Kidney (tissue), 14 donors: ENCODE data around the gene SMCHD1. TPM values are rescaled to one million over a fixed set of nuclear protein-coding genes. Genes with fewer than 3 reads are reported as not detected.
"Not testable (repeated sequence)": the region's sequence is repeated elsewhere in the genome, so short reads cannot be mapped to it uniquely, and the experiment has no call there.

Source experiments
- DNase-seq, 5 donors: peaks; one replicate each; pipeline ENCODE4 v3.0.0-alpha.2; 2013 to 2020
- FAIRE-seq: peaks from 2 replicates; lab custom pipeline; 2012; peaks lifted over from hg19 to GRCh38; lab: Jason Lieb, UNC
- H3K27ac ChIP-seq, 2 donors: one replicate each; pipeline ENCODE4 v1.7.0; 2013; ENCODE audit warnings: low read depth in 2 of 2, low read length in 2 of 2, inconsistent platforms in 1 of 2
- H3K27me3 ChIP-seq: one replicate; pipeline ENCODE4 v1.7.1; 2013; ENCODE audit warnings: low read length, inconsistent platforms; ENCODE audit not compliant: control insufficient read depth, insufficient read depth
- H3K36me3 ChIP-seq, 3 donors: one replicate each; pipeline versions ENCODE4 v1.7.0 to v1.7.1; 2013; ENCODE audit warnings: low read length in 3 of 3, control low read depth in 1 of 3, inconsistent platforms in 1 of 3; ENCODE audit not compliant: insufficient read depth in 3 of 3, control insufficient read depth in 2 of 3
- H3K4me1 ChIP-seq, 3 donors: one replicate each; pipeline versions ENCODE4 v1.7.0 to v1.7.1; 2013; ENCODE audit warnings: low read length in 3 of 3, inconsistent platforms in 1 of 3, low read depth in 1 of 3; ENCODE audit not compliant: control insufficient read depth in 2 of 3, insufficient read depth in 2 of 3
- H3K4me3 ChIP-seq, 3 donors: one replicate each; pipeline versions ENCODE4 v1.7.0 to v1.8.1; 2013; ENCODE audit warnings: low read length in 3 of 3, control low read depth in 1 of 3, inconsistent platforms in 1 of 3
- H3K9ac ChIP-seq, 3 donors: one replicate each; pipeline versions ENCODE4 v1.7.0 to v1.7.1; 2013; ENCODE audit warnings: low read length in 3 of 3, control low read depth in 1 of 3, inconsistent platforms in 1 of 3
- H3K9me3 ChIP-seq, 3 donors: one replicate each; pipeline versions ENCODE4 v1.7.0 to v1.7.1; 2013; ENCODE audit warnings: low read length in 3 of 3, control low read depth in 1 of 3, inconsistent platforms in 1 of 3; ENCODE audit not compliant: control insufficient read depth in 2 of 3, insufficient read depth in 1 of 3
- intact Hi-C: fragments of 100-400 bp; cut with DNase I; formaldehyde crosslinking; loops from one replicate; pipeline ENCODE4 v1.11.1; 2022
- polyA plus RNA-seq: library from polyadenylated mRNA; stranded (reverse); fragments of 350-450 nt; fragmentation: Illumina TruSeq; extraction: RNeasy Lipid Tissue Mini Kit (QIAGEN cat#74804); gene quantifications from one replicate; pipeline ENCODE4 v1.2.3, GENCODE V29; 2014; ENCODE audit warnings: low read depth, low replicate concordance; ENCODE audit not compliant: insufficient read depth
- total RNA-seq: library from RNA; stranded (reverse); fragmentation: NEBNext Ultra II Directional; extraction: Animal tissue kit (Norgen Biotek cat#: 25700); gene quantifications from one replicate; pipeline ENCODE4 v1.2.1, GENCODE V29; 2021
- TF ChIP-seq, protein P1 (sequence below): IDR thresholded peaks from 3 replicates; pipeline ENCODE4 v1.5.1; 2012; ENCODE audit warnings: mild to moderate bottlenecking, moderate library complexity, borderline replicate concordance; ENCODE audit not compliant: insufficient read depth; ENCODE audit errors: extremely low read depth
- donor health status: control.
- donor health status: control.
- donor health status: control.
- donor health status: control.
- donor health status: control.
- donor health status: DM: yes; HTN: yes; CAD: no.
- donor health status: Normal renal cell carcinoma (clear cell type).

The SMCHD1 gene
- total and polyA plus RNA-seq, 2 donors from 2014 or later = 5.2 to 59.0 TPM

- Histone ChIP-seq H3K4me1 (no peaks in the 10 kb centered on the region), H3K9ac (no peak overlapping the region), H3K27ac (no peak overlapping the region), H3K9me3 (no peaks in the 10 kb centered on the region), H3K27me3 (no peaks in the 10 kb centered on the region), H3K4me3 (no peak overlapping the region), H3K36me3 (no peaks in the 10 kb centered on the region)
- TF ChIP-seq, protein P1, sequence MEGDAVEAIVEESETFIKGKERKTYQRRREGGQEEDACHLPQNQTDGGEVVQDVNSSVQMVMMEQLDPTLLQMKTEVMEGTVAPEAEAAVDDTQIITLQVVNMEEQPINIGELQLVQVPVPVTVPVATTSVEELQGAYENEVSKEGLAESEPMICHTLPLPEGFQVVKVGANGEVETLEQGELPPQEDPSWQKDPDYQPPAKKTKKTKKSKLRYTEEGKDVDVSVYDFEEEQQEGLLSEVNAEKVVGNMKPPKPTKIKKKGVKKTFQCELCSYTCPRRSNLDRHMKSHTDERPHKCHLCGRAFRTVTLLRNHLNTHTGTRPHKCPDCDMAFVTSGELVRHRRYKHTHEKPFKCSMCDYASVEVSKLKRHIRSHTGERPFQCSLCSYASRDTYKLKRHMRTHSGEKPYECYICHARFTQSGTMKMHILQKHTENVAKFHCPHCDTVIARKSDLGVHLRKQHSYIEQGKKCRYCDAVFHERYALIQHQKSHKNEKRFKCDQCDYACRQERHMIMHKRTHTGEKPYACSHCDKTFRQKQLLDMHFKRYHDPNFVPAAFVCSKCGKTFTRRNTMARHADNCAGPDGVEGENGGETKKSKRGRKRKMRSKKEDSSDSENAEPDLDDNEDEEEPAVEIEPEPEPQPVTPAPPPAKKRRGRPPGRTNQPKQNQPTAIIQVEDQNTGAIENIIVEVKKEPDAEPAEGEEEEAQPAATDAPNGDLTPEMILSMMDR = no peak
- intact Hi-C loops = no loop called here
- no peak for DNase-seq
- FAIRE-seq = no peak
These were observed 170.2 kb downstream of the SMCHD1 start for GRCh38 chr18:2825613-2826175.

DNA sequence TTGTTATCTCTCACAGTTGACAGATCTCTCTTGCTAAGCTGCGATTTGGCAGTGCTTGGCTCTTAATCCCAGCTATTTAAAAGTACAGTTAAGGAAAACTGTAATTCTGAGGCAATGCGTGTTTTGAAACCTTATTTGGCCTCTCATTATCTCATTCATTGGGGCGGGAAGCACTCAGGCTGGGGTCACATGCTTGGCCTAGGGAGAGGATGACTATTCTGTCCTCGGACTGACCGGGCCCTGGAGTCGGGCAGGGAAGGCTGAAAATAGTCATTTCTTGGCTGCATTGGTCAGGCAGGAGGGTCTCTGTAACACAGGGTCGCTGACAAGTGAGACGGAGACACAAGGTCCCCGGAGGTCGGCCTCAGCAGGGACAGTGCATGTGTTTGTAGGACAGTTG, 171.1 kb downstream of the SMCHD1 start:
- Histone ChIP-seq H3K4me1 (no peaks in the 10 kb centered on the region), H3K27me3 (no peaks in the 10 kb centered on the region), H3K9ac (no peak overlapping the region), H3K27ac (no peak overlapping the region), H3K36me3 (no peaks in the 10 kb centered on the region), H3K4me3 (no peak overlapping the region), H3K9me3 (no peaks in the 10 kb centered on the region)
- DNase-seq = peak in 1 of 5 donors; percentile 88
- TF ChIP-seq, protein P1 = no peak
- no peak for FAIRE-seq
- intact Hi-C loops = no loop called here

GRCh38 chr18:2827061-2827460, 171.5 kb downstream of the SMCHD1 start:
- intact Hi-C loops = no loop called here
- no peak overlapping the region for H3K9ac ChIP-seq
- no peak for DNase-seq
- no peak for FAIRE-seq
- H3K27ac ChIP-seq = no peak overlapping the region
- H3K9me3 ChIP-seq = no peaks in the 10 kb centered on the region
- H3K4me1 ChIP-seq = no peaks in the 10 kb centered on the region
- TF ChIP-seq, protein P1 = no peak
- H3K36me3 ChIP-seq = no peaks in the 10 kb centered on the region
- H3K27me3 ChIP-seq = no peaks in the 10 kb centered on the region
- H3K4me3 ChIP-seq = no peak overlapping the region

DNA sequence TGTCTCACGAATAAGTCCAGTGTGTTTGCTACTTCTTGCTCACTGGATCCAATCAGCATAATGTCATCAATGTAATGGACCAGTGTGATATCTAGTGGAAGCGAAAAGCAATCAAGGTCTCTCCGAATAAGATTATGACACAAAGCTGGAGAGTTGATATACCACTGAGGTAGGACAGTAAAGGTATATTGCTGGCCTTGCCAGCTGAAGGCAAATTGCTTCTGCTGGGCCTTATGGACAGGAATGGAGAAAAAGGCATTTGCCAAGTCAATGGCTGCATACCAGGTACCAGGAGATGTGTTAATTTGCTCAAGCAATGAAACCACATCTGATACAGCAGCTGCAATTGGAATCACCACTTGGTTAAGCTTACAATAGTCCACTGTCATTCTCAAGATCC, 180.6 kb downstream of the SMCHD1 start:
- H3K27ac ChIP-seq, FAIRE-seq, intact Hi-C loops, H3K4me3 ChIP-seq, H3K9me3 ChIP-seq, H3K27me3 ChIP-seq, H3K4me1 ChIP-seq, H3K9ac ChIP-seq, DNase-seq, H3K36me3 ChIP-seq: not testable (repeated sequence)

DNA sequence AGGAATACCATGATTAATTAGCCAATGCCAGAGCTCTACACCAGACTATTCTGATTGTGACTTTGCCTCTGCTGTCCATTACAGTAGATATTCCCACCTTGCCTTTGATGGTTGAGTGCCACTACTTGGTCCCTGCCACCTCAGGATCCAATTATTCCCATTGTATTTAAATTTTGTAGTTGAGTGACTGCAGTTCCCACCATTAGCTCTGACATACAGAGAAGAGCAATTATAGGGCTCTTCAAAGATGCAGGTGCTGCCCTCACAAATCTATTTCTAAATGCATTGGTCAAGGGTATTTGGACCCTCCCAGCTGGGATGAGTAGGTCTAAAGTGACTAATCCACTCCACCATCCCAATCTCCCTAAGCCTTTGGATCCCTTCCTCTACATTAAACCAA, 181.8 kb downstream of the SMCHD1 start:
- FAIRE-seq, H3K27me3 ChIP-seq, intact Hi-C loops, H3K4me1 ChIP-seq, H3K9me3 ChIP-seq, H3K36me3 ChIP-seq, DNase-seq, H3K9ac ChIP-seq, H3K4me3 ChIP-seq, H3K27ac ChIP-seq: not testable (repeated sequence)
